HG03095 (cell line): ENCODE results near the gene PRKAG2.

Experiments
- ATAC-seq: cut with Tn5 transposase; IDR thresholded peaks from one replicate; pipeline ENCODE4 v1.9.1; 2021; ENCODE audit warnings: moderate library complexity; ENCODE audit not compliant: unreplicated experiment

The PRKAG2 gene

GRCh38 chr7:151631570-151631952 lies 245.4 kb downstream of the PRKAG2 start:
- peak; percentile 24 for ATAC-seq

GRCh38 chr7:151630851-151631569 lies 245.9 kb downstream of the PRKAG2 start:
- no peak for ATAC-seq

GRCh38 chr7:151630358-151630757 lies 246.6 kb downstream of the PRKAG2 start:
- no peak for ATAC-seq

- ATAC-seq = no peak
Measured at GRCh38 chr7:151629713-151630272, 247.1 kb downstream of the PRKAG2 start.

- ATAC-seq = no peak
Measured at GRCh38 chr7:151628846-151629604, 247.9 kb downstream of the PRKAG2 start.

- ATAC-seq = no peak
Measured at GRCh38 chr7:151626422-151627115, 250.3 kb downstream of the PRKAG2 start.

- ATAC-seq = no peak
Measured at GRCh38 chr7:151625606-151626005, 251.3 kb downstream of the PRKAG2 start.

GRCh38 chr7:151624246-151624928 lies 252.5 kb downstream of the PRKAG2 start:
- ATAC-seq = no peak

- no peak for ATAC-seq
Measured at GRCh38 chr7:151623766-151624165, 253.1 kb downstream of the PRKAG2 start.

- no peak for ATAC-seq
Measured at GRCh38 chr7:151621961-151622360, 255.0 kb downstream of the PRKAG2 start.

- no peak for ATAC-seq
Measured at GRCh38 chr7:151616443-151617213, 260.3 kb downstream of the PRKAG2 start.

GRCh38 chr7:151615784-151616183 lies 261.1 kb downstream of the PRKAG2 start:
- ATAC-seq = no peak

- ATAC-seq = no peak
Measured at GRCh38 chr7:151615058-151615457, 261.9 kb downstream of the PRKAG2 start.

GRCh38 chr7:151614019-151614418 lies 262.9 kb downstream of the PRKAG2 start:
- ATAC-seq = no peak

- ATAC-seq = no peak
Measured at GRCh38 chr7:151611878-151612277, 265.0 kb downstream of the PRKAG2 start.

GRCh38 chr7:151611041-151611440 lies 265.9 kb downstream of the PRKAG2 start:
- no peak for ATAC-seq

GRCh38 chr7:151608031-151608551 lies 268.8 kb downstream of the PRKAG2 start:
- no peak for ATAC-seq

- no peak for ATAC-seq
Measured at GRCh38 chr7:151607464-151607867, 269.4 kb downstream of the PRKAG2 start.

- ATAC-seq = no peak
Measured at GRCh38 chr7:151603951-151604350, 273.0 kb downstream of the PRKAG2 start.
